UCSD-AML1 (cell line): ENCODE data around the gene GJC1.

ENCODE experiments used
- DNase-seq: peaks from one replicate; lab custom pipeline; 2025; ENCODE audit not compliant: unreplicated experiment; lab: John Stamatoyannopoulos, UW

GJC1 gene

GRCh38 chr17:44778656-44779210 lies 51.4 kb downstream of the GJC1 start:
- no peak for DNase-seq

- DNase-seq = no peak
These were observed 52.4 kb downstream of the GJC1 start for GRCh38 chr17:44777394-44778348.

- no peak for DNase-seq
These were observed 53.3 kb downstream of the GJC1 start for GRCh38 chr17:44776628-44777393.

GRCh38 chr17:44775838-44776621 lies 54.1 kb downstream of the GJC1 start:
- no peak for DNase-seq

GRCh38 chr17:44775136-44775837 lies 54.8 kb downstream of the GJC1 start:
- DNase-seq = peak; percentile 97

GRCh38 chr17:44774271-44775135 lies 55.6 kb downstream of the GJC1 start:
- peak; percentile 82 for DNase-seq

GRCh38 chr17:44773140-44773539 lies 56.9 kb downstream of the GJC1 start:
- DNase-seq = no peak

GRCh38 chr17:44772308-44773045 lies 57.6 kb downstream of the GJC1 start:
- DNase-seq = no peak

GRCh38 chr17:44770166-44770925 lies 59.7 kb downstream of the GJC1 start:
- no peak for DNase-seq

GRCh38 chr17:44769647-44770084 lies 60.4 kb downstream of the GJC1 start:
- no peak for DNase-seq

- no peak for DNase-seq
These were observed 60.9 kb downstream of the GJC1 start for GRCh38 chr17:44769230-44769629.

- peak; percentile 67 for DNase-seq
These were observed 61.5 kb downstream of the GJC1 start for GRCh38 chr17:44768505-44769142.

- DNase-seq = peak; percentile 26
These were observed 62.6 kb downstream of the GJC1 start for GRCh38 chr17:44767493-44767892.

GRCh38 chr17:44766409-44767038 lies 63.6 kb downstream of the GJC1 start:
- no peak for DNase-seq

- no peak for DNase-seq
These were observed 64.1 kb downstream of the GJC1 start for GRCh38 chr17:44765965-44766364.

- no peak for DNase-seq
These were observed 66.9 kb downstream of the GJC1 start for GRCh38 chr17:44763170-44763569.
